ENCODE results near the gene CHODL. TPM values are rescaled to one million over a fixed set of nuclear protein-coding genes. Genes with fewer than 3 reads are reported as not detected.

CHODL gene
- polyA plus RNA-seq, 2 of the 4 experiments (the other 2 are of a cell fraction) = not detected

DNA sequence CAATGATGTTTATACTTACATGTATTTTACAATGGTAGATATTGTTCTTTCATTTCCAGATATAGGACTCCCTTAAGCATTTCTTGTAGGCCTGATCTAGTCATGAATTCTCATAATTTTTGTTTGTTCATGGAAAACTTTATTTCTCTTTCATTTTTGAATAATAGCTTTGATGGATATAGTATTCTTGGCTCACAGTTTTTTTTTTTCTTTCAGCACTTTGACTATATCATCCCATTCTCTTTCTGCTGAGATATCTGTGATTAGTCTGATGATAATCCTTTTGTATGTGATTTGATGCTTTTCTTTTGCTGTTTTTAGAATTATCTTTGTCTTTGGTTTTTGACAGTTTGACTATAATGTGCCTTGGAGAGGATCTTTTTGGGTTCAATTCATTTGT, 24.1 kb upstream of the CHODL start:
- POLR2A ChIA-PET = no interaction called here
- DNase-seq (ENCODE audit: low read depth in 1 of 2, low spot score in 1 of 2) = no peak
- Histone ChIP-seq H3K4me3 (no peak overlapping the region), H3K4me1 (no peaks in the 10 kb centered on the region), H3K4me2 (no peak overlapping the region), H3K27ac (no peak overlapping the region), H3K9me3 (no peaks in the 10 kb centered on the region)
- no peak for FAIRE-seq
- CTCF ChIA-PET = no interaction called here
- no peak for ATAC-seq
- TF ChIP-seq GATA3 (IDR thresholded peaks at IDR 0.05; ENCODE audit: borderline replicate concordance) (no peak), CHD2 (IDR thresholded peaks at IDR 0.05; ENCODE audit: low read length, partially characterized antibody) (no peak), BCL3 (IDR thresholded peaks at IDR 0.05) (no peak), ZFP36 (IDR thresholded peaks at IDR 0.05; ENCODE audit: borderline replicate concordance, partially characterized antibody) (no peak), MYC (IDR thresholded peaks at IDR 0.05; ENCODE audit: borderline replicate concordance, low read length) (no peak), PBX3 (IDR thresholded peaks at IDR 0.05) (no peak), POLR2AphosphoS2 (conservative IDR thresholded peaks at IDR 0.05; ENCODE audit: low read length) (no peak), HOXB5 (CRISPR knock-in tag; IDR thresholded peaks at IDR 0.05) (no peak)

DNA sequence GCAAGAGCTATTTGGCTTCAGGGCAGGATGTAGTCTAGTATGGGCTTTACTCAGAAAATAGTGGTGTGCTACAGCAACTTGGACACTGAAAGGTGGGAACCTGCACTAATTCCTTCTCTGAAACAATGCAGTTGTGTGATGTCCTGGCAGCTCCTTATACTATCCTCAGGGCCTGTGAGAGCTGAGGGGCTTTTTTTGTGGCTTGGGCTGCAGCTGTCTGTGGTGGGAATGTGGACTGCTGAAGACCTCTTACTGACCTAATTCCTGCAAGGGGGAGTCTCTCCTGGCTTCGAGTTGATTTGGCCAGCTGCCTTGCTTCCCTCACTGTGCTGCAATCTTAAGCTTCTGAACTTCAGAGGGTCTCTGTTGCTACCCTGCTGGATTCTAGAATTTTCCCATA, 22.3 kb upstream of the CHODL start:
- H3K4me2 ChIP-seq = no peak overlapping the region
- ChIA-PET CTCF (no interaction called here), POLR2A (no interaction called here)
- FAIRE-seq (no peak), ATAC-seq (no peak), DNase-seq (ENCODE audit: low read depth in 1 of 2, low spot score in 1 of 2) (no peak)
- no peaks in the 10 kb centered on the region for H3K9me3 ChIP-seq
- H3K27ac ChIP-seq = no peak overlapping the region
- H3K4me1 ChIP-seq = no peaks in the 10 kb centered on the region
- 0% methylated on average over 1 of the region's 1 CpG for WGBS (ENCODE audit: missing lambda C conversion rate)
- TF ChIP-seq MAX (IDR thresholded peaks at IDR 0.05) = no peak
- TF ChIP-seq HDAC2 (IDR thresholded peaks at IDR 0.05) = no peak
- TF ChIP-seq POLR2A (IDR thresholded peaks at IDR 0.05; ENCODE audit: low read length) = no peak
- no peak for TF ChIP-seq POLR2AphosphoS2 (conservative IDR thresholded peaks at IDR 0.05; ENCODE audit: low read length)
- TF ChIP-seq MAFK (IDR thresholded peaks at IDR 0.05; ENCODE audit: partially characterized antibody) = no peak
- no peak for TF ChIP-seq RAD21 (conservative IDR thresholded peaks at IDR 0.05 in 1 of 2, IDR thresholded peaks at IDR 0.05 in 1 of 2)
- TF ChIP-seq TP53 (CRISPR knock-in tag; IDR thresholded peaks at IDR 0.05) = no peak
- no peak for TF ChIP-seq USF2 (IDR thresholded peaks at IDR 0.05)
- TF ChIP-seq FOXS1 (CRISPR knock-in tag; IDR thresholded peaks at IDR 0.05) = no peak
- no peak overlapping the region for H3K4me3 ChIP-seq

- Histone ChIP-seq H3K9me3 (no peaks in the 10 kb centered on the region), H3K4me3 (no peak overlapping the region), H3K4me1 (no peaks in the 10 kb centered on the region), H3K4me2 (no peak overlapping the region), H3K27ac (no peak overlapping the region)
- POLR2A ChIA-PET = no interaction called here
- ATAC-seq (no peak), FAIRE-seq (no peak), DNase-seq (ENCODE audit: low read depth in 1 of 2, low spot score in 1 of 2) (no peak)
- CTCF ChIA-PET = no interaction called here
- WGBS (ENCODE audit: missing lambda C conversion rate) = 19% methylated on average over 5 of the region's 5 CpGs
- TF ChIP-seq PHF8 (IDR thresholded peaks at IDR 0.05; ENCODE audit: borderline replicate concordance, low read depth) (no peak), TFCP2L1 (CRISPR knock-in tag; IDR thresholded peaks at IDR 0.05) (no peak)
Measured at GRCh38 chr21:18228060-18228739, 16.4 kb upstream of the CHODL start.

DNA sequence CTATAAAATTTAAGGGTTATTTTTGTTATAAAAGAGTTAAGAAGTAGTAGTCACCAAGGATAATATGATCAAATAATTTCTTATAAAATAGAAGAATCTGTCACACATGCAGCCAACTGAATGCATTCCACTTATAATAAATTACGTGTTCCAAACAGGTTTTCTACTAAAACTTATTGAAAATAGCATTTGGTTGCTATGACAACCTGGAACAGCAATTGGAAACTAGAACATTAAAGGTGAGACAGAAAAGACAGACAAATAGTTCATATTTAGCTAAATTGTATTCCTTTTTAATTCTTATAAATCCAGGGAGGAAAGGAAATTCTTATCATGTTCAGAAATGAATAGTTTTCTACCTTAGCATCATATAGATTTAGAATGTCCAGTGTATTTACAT, 9.1 kb upstream of the CHODL start:
- Histone ChIP-seq H3K27ac (no peak overlapping the region), H3K4me3 (no peak overlapping the region), H3K4me1 (no peaks in the 10 kb centered on the region), H3K4me2 (no peak overlapping the region), H3K9me3 (no peaks in the 10 kb centered on the region)
- ChIA-PET CTCF (no interaction called here), POLR2A (no interaction called here)
- DNase-seq (ENCODE audit: low read depth in 1 of 2, low spot score in 1 of 2) = no peak
- 3% methylated on average over 1 of the region's 1 CpG for WGBS (ENCODE audit: missing lambda C conversion rate)
- TF ChIP-seq BCL3 (IDR thresholded peaks at IDR 0.05) (no peak), CHD4 (IDR thresholded peaks at IDR 0.05; ENCODE audit: borderline replicate concordance) (no peak), RCOR1 (IDR thresholded peaks at IDR 0.05; ENCODE audit: low read depth, low read length) (no peak), CBX8 (IDR thresholded peaks at IDR 0.05) (no peak), FOXS1 (CRISPR knock-in tag; IDR thresholded peaks at IDR 0.05) (no peak)
- TF ChIP-seq, protein P1, sequence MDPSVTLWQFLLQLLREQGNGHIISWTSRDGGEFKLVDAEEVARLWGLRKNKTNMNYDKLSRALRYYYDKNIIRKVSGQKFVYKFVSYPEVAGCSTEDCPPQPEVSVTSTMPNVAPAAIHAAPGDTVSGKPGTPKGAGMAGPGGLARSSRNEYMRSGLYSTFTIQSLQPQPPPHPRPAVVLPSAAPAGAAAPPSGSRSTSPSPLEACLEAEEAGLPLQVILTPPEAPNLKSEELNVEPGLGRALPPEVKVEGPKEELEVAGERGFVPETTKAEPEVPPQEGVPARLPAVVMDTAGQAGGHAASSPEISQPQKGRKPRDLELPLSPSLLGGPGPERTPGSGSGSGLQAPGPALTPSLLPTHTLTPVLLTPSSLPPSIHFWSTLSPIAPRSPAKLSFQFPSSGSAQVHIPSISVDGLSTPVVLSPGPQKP (IDR thresholded peaks at IDR 0.05; ENCODE audit: low read depth, low read length) = no peak
- no peak for FAIRE-seq
- no peak for ATAC-seq
